ENCODE results near the gene PRICKLE1. TPM values are rescaled to one million over a fixed set of nuclear protein-coding genes. Genes with fewer than 3 reads are reported as not detected.
A peak's percentile ranks its signal among the peaks of the same experiment; 100 is the strongest.

The PRICKLE1 gene
- total and polyA plus RNA-seq, 2 experiments from 2014 or later = 7.7 to 51.7 TPM

DNA sequence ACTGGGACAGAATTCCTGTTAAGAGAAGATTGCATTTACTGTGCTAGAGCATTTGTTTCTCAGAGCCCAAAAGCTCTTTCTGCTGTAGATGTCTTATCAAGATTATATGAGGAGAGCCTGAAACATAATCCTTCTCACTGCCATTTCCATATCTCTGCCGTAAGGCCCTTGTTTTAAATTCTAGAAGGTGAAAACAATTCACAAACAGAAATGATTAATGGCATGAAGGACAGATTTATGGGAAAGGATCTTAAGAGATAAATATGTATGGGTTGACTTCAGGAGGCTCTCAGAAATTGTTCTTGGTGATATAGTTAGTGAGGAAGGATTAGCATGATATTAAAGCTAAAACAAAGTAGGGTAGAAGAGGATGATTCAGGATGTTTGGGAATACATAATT is 40.8 kb upstream of the PRICKLE1 start:
- H3K4me2 ChIP-seq = no peak overlapping the region
- no peaks in the 10 kb centered on the region for H3K36me3 ChIP-seq (ENCODE audit: insufficient read depth)
- Mint-ChIP-seq H3K36me3 (ENCODE audit: low read depth) (no peaks in the 10 kb centered on the region), H3K9me3 (no peaks in the 10 kb centered on the region), H3K4me1 (peaks cover 12% of the 10 kb centered on the region), H3K27me3 (ENCODE audit: insufficient read depth, low read depth, poor library complexity) (no peaks in the 10 kb centered on the region), H3K4me3 (no peak overlapping the region), H3K27ac (no peak overlapping the region)
- H3F3A ChIP-seq (replicated peaks; ENCODE audit: low read depth) = no peaks in the 10 kb centered on the region
- 0 out of 2 replicates have a peak, but pooled peaks cover 3% of the 10 kb centered on the region for H3K9me2 ChIP-seq (ENCODE audit: insufficient read depth)
- H3K27ac ChIP-seq (ENCODE audit: low read depth) = no peak overlapping the region
- no peaks in the 10 kb centered on the region for H3K27me3 ChIP-seq (ENCODE audit: insufficient read depth)
- no peak for ATAC-seq
- TF ChIP-seq JUNB (IDR thresholded peaks at IDR 0.05; ENCODE audit: unreplicated experiment) = no peak
- no peak for TF ChIP-seq EZH2phosphoT487 (IDR thresholded peaks at IDR 0.05; ENCODE audit: unreplicated experiment)
- no peak for TF ChIP-seq ZNF331 (CRISPR knock-in tag; IDR thresholded peaks at IDR 0.05; ENCODE audit: low read depth)
- no peak overlapping the region for H2AFZ ChIP-seq
- no peaks in the 10 kb centered on the region for H4K20me1 ChIP-seq (replicated peaks; ENCODE audit: insufficient read depth)
- no peak for DNase-seq (ENCODE audit: low spot score)
- H3K4me3 ChIP-seq = no peak overlapping the region
- 0 out of 2 replicates have a peak, but pooled peaks cover 7% of the 10 kb centered on the region for H3K4me1 ChIP-seq (ENCODE audit: insufficient read depth)
- H3K79me2 ChIP-seq (replicated peaks; ENCODE audit: insufficient read depth) = no peaks in the 10 kb centered on the region

DNA sequence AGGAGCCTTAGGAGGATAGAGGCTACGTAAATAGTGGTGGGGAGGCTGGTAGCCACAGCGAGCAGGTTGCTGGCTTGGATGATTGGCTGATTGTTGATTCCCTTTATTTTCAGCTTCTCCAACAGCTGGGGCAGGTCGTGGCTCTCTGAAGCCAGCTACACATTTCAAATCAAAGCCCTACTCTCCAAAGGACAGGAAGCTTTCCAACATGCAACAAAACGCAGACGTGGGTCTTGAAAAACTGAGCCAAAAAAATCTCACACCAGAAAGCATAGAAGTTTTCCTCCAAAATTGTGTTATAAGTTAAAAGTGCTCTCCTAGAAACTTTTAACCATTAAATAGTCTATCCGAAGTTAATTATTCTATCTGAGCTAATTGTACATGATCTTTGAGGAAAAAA is 37.6 kb upstream of the PRICKLE1 start:
- no peak overlapping the region for H3K4me3 ChIP-seq
- H4K20me1 ChIP-seq (replicated peaks; ENCODE audit: insufficient read depth) = no peaks in the 10 kb centered on the region
- H3K27ac ChIP-seq (ENCODE audit: low read depth) = no peak overlapping the region
- no peaks in the 10 kb centered on the region for H3F3A ChIP-seq (replicated peaks; ENCODE audit: low read depth)
- DNase-seq (ENCODE audit: low spot score) = no peak
- TF ChIP-seq JUNB (IDR thresholded peaks at IDR 0.05; ENCODE audit: unreplicated experiment) (no peak), EZH2 (IDR thresholded peaks at IDR 0.05; ENCODE audit: low read depth, unreplicated experiment) (no peak), EZH2phosphoT487 (IDR thresholded peaks at IDR 0.05; ENCODE audit: unreplicated experiment) (no peak), ZNF114 (CRISPR knock-in tag; IDR thresholded peaks at IDR 0.05) (no peak), CREB1 (CRISPR knock-in tag; IDR thresholded peaks at IDR 0.05; ENCODE audit: low read depth) (no peak), STAT1 (IDR thresholded peaks at IDR 0.05; ENCODE audit: unreplicated experiment) (no peak), NANOG (IDR thresholded peaks at IDR 0.05; ENCODE audit: borderline replicate concordance) (no peak), ZNF331 (CRISPR knock-in tag; IDR thresholded peaks at IDR 0.05; ENCODE audit: low read depth) (no peak)
- Mint-ChIP-seq H3K4me3 (no peak overlapping the region), H3K27ac (no peak overlapping the region), H3K27me3 (ENCODE audit: insufficient read depth, low read depth, poor library complexity) (peaks cover 2% of the 10 kb centered on the region), H3K9me3 (no peaks in the 10 kb centered on the region), H3K36me3 (ENCODE audit: low read depth) (no peaks in the 10 kb centered on the region), H3K4me1 (peaks cover 17% of the 10 kb centered on the region)
- ATAC-seq = no peak
- H3K9me2 ChIP-seq (ENCODE audit: insufficient read depth) = peaks cover 4% of the 10 kb centered on the region; the same call in 1 of the 2 replicates
- H3K4me2 ChIP-seq = no peak overlapping the region
- H3K27me3 ChIP-seq (ENCODE audit: insufficient read depth) = no peaks in the 10 kb centered on the region
- H2AFZ ChIP-seq = peak overlapping the region; percentile 52; the same call in 1 of the 2 replicates
- H3K4me1 ChIP-seq (ENCODE audit: insufficient read depth) = peaks cover 12% of the 10 kb centered on the region
- no peaks in the 10 kb centered on the region for H3K79me2 ChIP-seq (replicated peaks; ENCODE audit: insufficient read depth)
- no peaks in the 10 kb centered on the region for H3K36me3 ChIP-seq (ENCODE audit: insufficient read depth)

DNA sequence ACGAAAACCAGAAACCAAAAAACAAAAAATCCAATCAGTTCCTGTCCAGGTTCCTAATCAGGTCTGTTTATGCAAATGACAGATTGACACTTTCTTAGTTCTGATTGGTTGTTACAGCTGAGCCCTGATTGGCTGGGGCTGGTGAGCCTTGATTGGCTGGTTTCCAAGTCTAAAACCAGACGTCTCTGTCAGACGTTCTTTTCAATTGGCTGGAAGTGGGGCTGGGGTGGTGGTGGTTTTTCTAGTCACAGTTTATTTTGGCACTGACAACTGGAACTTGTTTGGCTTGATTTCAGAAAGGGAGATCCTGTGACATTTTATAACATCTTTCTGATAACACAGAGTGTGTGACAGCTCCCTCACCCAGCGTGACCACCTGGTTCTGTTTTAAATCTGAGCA is 36.1 kb upstream of the PRICKLE1 start:
- H3K27ac ChIP-seq (ENCODE audit: low read depth) = no peak overlapping the region
- DNase-seq (ENCODE audit: low spot score) (no peak), ATAC-seq (no peak)
- H3K4me3 ChIP-seq = no peak overlapping the region
- Mint-ChIP-seq H3K4me1 (peaks cover 13% of the 10 kb centered on the region), H3K4me3 (no peak overlapping the region), H3K36me3 (ENCODE audit: low read depth) (no peaks in the 10 kb centered on the region; the same call in 2 of the 3 replicates), H3K27me3 (ENCODE audit: insufficient read depth, low read depth, poor library complexity) (peaks cover 2% of the 10 kb centered on the region), H3K9me3 (no peaks in the 10 kb centered on the region), H3K27ac (no peak overlapping the region)
- H3K27me3 ChIP-seq (ENCODE audit: insufficient read depth) = no peaks in the 10 kb centered on the region
- H3K79me2 ChIP-seq (replicated peaks; ENCODE audit: insufficient read depth) = no peaks in the 10 kb centered on the region
- no peak for TF ChIP-seq POLR2AphosphoS5 (IDR thresholded peaks at IDR 0.05; ENCODE audit: low read depth)
- TF ChIP-seq NANOG (IDR thresholded peaks at IDR 0.05; ENCODE audit: borderline replicate concordance) = no peak
- TF ChIP-seq EZH2phosphoT487 (IDR thresholded peaks at IDR 0.05; ENCODE audit: unreplicated experiment) = no peak
- TF ChIP-seq, protein P1, sequence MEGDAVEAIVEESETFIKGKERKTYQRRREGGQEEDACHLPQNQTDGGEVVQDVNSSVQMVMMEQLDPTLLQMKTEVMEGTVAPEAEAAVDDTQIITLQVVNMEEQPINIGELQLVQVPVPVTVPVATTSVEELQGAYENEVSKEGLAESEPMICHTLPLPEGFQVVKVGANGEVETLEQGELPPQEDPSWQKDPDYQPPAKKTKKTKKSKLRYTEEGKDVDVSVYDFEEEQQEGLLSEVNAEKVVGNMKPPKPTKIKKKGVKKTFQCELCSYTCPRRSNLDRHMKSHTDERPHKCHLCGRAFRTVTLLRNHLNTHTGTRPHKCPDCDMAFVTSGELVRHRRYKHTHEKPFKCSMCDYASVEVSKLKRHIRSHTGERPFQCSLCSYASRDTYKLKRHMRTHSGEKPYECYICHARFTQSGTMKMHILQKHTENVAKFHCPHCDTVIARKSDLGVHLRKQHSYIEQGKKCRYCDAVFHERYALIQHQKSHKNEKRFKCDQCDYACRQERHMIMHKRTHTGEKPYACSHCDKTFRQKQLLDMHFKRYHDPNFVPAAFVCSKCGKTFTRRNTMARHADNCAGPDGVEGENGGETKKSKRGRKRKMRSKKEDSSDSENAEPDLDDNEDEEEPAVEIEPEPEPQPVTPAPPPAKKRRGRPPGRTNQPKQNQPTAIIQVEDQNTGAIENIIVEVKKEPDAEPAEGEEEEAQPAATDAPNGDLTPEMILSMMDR (conservative IDR thresholded peaks at IDR 0.05; ENCODE audit: low read depth in 2 of 2) = no peak
- H3K9me2 ChIP-seq (ENCODE audit: insufficient read depth) = peaks cover 6% of the 10 kb centered on the region; the same call in 1 of the 2 replicates
- H2AFZ ChIP-seq = no peak overlapping the region
- H4K20me1 ChIP-seq (replicated peaks; ENCODE audit: insufficient read depth) = no peaks in the 10 kb centered on the region
- no peak overlapping the region for H3K4me2 ChIP-seq
- H3K4me1 ChIP-seq (ENCODE audit: insufficient read depth) = peaks cover 9% of the 10 kb centered on the region
- no peaks in the 10 kb centered on the region for H3F3A ChIP-seq (replicated peaks; ENCODE audit: low read depth)
- H3K36me3 ChIP-seq (ENCODE audit: insufficient read depth) = no peaks in the 10 kb centered on the region
